Stimulated activated CD4-positive, alpha-beta T cell treated with anti-CD3 and anti-CD28 coated beads, TNF-alpha, amount 100 ng/mL, for 4 hours (primary cell): ENCODE measurements around the gene LRP1.

Source experiments
- DNase-seq, 3 experiments: peaks; one replicate each; pipeline ENCODE4 v3.0.0-alpha.2; 2020; ENCODE audit warnings: low read depth in 3 of 3

The LRP1 gene

DNA sequence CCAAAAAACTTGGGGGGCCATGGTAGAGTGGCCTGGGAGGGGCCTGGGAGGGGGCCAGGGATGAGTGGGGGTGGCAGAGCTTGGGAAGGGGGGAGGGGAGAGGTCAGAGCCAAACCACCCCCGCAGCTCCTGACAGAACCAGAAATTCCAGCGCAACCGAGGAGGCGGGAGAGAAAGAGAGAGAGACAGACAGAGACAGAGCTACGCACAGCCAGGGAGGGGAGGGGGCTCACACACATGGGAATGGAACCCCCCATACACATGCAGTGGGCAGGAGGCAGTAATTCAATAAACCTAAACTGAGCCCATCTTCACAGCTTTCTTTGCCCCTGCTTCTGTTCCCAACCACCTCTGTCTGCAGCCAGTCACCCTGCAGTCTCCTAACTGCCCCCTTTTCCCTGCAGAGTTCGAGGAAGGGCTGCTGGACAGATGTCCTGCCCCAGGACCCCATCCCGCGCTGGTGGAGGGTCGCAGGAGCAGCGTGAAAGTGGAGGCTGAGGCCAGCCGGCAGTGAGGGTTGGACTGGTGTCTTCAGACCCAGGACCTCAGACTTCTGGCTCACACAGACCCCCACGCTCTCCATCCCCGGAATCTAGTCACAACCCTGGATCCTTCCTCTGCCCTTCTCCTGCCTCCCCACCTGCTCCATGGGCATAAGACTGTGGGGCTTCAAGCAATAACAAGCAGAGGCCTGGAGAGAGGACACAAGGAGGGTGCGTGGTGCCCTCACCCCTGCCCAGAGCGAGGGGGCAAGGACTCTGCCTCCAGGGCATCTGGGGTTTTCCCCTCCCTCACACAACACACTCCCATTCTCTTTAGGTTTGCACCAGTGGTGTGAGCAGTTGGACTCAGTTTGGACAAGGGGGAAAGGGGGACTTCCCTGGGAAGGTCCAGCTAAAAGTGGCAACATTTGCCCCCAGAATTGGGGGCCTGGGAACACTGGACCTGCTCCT lies 33.8 kb upstream of the LRP1 start:
- no peak for DNase-seq

GRCh38 chr12:57095440-57095839 lies 32.8 kb upstream of the LRP1 start:
- no peak for DNase-seq

DNA sequence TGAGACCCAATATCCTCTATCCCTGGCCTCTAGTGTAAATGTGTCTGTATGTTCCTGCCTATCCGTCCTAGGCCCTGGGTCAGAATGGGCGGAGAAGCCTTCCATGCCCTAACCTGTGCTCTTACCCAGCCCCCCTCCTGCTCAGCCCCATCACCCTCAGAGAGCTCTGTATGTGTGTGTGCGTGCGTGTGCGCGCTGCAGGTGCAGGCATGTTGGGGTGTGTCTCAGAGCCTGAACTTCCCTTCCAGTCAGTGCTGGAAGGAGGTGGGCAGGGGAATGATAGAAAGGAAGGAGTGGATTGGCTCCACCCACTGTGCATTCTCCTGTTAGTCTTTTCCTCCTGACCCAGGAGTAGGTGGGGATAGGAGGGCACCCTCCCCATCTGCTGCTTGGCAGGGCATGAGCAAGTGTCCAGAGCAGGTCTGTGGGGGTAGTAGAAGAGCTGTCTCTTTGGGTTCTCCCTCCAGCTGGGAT lies 32.1 kb upstream of the LRP1 start:
- no peak for DNase-seq

DNA sequence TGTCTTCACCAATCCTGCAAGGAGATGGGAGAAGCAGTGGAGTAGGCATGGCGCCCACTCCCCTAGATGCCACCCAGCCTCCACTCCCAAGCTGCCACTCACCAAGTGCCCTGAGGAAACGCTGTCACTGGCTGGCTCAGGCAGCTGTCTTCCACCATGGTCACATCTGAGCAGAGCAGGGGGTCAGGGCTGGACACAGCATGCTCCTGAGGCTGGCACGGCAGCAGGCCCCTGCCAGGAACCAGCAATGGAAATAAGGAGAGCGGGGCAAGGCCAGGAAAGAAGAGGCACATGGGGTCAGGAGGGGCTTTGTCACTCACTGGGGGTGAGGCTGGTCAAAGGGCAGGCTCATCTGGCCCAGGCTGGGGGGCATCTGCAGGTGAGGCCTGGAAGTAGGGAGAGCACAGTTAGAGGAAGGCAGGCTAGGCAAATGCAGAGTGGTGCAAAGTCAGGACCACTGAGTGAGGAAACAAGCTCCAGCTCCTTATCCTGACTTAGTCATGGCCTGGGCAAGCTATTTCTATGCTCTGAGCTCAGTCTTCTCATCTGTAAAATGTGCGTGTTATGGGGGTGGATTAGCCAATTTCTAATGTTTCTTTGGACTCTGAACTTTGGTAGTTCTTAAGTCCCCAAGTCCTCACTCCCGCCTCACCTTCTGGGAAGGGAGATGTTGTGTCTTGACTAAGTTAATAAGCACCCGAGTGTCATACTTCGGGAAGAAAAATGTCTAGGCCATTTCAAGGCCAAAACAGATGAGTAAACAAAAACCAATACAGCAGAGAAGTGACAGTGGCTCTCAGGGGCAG lies 31.3 kb upstream of the LRP1 start:
- DNase-seq: no peak

GRCh38 chr12:57097554-57097835 lies 30.8 kb upstream of the LRP1 start:
- no peak for DNase-seq

GRCh38 chr12:57098546-57098945 lies 29.7 kb upstream of the LRP1 start:
- DNase-seq: no peak

- no peak for DNase-seq
Measured at GRCh38 chr12:57099047-57099714, 29.1 kb upstream of the LRP1 start.

- no peak for DNase-seq
Measured at GRCh38 chr12:57099766-57100165, 28.5 kb upstream of the LRP1 start.

DNA sequence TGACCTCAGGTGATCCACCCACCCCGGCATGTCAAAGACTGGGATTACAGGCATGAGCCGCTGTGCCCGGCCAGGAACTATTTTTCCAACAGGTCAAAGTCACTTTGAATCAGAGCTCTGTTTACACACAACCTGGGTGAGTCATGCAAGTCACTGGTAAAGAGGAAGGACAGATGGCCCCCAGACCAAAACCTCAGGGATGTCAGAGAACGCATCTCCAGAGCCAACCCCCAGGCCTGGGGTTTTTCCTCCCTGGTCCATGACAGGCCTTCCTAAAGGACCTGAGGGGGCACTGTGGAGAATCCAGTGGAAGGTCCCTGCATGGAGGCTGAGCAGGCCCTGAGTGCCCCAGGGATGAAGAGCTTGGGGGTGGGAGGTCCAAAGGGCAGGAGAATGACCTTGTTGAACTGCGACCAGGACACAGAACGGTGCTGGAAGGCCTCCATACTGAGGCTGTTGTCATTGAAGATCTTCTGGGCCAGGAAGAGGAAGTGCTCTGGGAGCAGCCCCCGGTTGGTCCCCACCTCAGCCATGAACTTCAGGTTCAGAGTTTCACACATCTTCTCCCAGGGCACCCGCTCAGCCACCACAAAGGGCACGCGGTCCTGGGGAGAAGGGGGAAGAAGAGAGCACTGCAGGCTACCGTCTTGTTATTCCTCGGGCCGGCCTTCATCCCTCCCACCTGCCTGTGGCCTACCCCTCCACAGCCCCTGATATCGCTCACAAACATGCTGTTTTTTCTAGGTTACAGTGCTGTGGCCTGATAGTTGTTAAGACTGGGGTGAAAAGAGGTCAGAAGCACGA lies 26.2 kb upstream of the LRP1 start:
- DNase-seq: no peak

DNA sequence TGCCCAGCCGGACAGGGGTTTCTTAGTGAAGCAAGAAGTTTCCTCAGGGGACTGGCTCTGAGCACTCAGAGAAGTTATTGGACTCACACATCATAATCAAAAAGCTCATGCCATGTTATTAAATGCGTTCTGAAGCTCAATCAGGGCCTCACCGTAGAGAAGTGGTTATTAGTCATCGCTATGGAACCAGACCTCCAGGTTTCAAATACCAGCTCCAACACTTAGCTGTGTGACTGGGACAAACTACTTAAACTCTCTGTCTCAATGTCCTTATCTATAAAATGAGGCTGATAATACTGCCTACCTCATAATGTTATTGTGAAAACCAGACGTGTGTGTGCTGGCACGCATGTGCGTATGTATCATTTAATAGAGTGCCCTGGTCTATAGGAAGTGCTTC lies 24.4 kb upstream of the LRP1 start:
- no peak for DNase-seq

DNA sequence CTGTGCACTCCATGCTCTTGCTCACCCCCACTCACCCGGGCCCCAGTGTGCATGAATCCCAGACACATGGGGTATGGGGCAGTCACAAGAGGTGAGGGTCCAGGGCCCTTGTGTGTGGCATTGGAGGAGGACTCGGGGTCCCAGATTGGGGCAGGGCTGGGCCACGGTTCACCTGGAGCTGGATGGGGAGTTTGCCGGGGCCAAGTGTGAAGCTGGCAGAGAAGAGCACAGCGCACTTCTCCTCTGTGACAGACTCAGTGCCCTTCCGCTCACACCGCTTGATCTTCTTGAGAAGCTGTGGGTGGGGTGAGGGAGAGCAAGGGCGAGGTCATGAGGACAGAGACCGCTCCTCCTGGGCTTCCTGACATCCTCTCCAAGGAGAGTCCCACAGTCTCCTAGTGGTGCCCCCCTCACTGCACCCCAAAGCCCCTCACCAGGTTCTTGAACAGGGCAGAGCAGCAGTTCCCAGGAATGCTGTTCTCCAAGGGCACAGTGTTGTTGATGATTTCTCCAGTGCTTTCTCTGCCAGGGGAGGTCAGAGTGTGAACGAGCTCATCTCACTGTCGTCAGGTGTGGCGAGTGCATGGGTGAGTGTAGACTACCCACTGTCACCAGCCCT lies 23.9 kb upstream of the LRP1 start:
- DNase-seq: no peak

- no peak for DNase-seq
Measured at GRCh38 chr12:57105011-57105753, 23.1 kb upstream of the LRP1 start.

- no peak for DNase-seq
Measured at GRCh38 chr12:57106021-57106708, 22.1 kb upstream of the LRP1 start.

GRCh38 chr12:57107456-57108155 lies 20.7 kb upstream of the LRP1 start:
- no peak for DNase-seq

DNA sequence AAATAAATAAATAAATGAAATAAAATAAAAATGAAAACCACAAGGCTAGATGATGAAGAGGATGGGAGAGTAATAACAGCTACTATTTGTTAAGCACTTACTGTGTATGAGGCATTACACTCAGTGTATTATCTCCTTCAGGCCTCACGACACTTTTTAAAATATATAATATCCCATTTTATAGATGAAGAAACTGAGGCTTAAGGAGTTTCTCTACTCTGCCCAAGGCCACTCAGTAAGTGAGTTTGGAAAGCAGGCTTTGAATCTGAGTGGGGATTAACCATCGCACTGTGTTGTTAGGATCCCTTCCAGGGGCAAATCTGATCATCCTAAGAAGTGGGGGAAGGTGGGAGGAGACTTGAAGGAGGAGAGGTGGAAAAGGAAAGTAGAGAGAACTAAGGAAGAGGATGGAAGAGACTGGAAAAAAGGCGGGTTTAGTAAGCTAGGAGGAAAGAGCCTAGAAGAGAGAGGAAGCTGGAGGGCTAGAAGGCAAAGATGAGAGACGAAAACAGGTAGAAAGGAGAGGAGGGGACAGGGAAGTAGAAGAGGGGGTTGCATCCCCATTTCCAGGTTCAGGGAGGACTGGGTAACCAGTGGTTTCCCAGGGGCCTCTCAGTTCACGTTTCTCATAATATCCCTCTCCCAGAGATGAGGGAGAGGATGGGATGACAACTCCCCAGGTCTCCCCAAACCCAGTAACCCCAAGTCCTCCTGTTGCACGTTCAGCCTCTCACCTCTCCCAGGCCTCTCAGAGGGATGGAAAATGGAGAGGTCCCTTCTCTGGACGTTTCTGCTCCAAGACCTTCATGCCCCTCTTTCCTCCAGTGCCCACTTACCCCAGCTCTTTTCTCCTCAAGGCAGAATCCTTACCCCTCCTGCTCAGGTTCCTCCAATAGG lies 18.8 kb upstream of the LRP1 start:
- no peak for DNase-seq

DNA sequence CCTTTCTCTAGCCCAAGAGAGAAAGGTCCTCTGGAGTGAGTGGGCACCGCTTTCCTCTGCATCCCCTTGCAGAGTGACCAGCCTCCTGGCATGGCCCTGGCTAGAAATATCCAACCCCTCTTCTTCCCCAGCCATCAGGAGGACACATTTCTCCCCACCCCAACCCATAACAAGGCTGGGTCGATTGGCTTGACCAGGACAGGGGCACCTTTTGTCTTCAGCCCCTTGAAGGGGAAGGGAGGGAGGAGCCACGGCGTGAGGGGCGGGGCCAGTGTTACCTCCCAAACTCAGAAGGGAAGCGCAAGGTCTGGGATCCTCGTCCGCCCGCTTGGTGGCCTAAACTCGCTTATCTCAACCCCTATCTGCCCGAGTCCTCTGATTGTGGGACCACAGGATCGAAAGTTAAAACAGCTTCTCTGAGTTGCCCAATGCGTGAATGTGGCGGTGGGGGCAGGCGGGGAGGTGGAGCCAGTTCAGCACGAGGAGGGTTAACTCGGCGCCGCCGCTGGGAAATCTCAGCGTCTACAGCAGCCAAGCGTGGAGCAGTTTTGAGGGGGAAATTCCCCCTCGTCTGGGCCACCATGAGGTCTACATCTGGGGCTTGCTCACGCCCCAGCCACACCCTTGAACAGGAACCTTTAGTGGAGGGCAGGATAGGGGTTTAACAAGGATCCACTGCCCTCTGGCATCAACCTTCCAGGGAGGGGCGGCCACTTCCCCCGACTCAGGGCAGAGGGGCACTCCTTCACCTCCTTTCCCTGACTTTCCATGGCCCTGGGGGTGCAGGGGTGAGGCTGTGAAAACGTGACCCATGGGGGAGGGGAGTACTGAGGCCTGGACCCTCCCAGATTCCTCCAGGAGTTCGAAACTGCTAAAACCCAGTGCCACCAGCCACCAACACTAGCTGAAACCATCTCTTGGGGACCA lies 17.9 kb upstream of the LRP1 start:
- peak; percentile 60 to 62 (median 60) for DNase-seq
